ENCODE measurements around the gene ABR.
"Not testable (repeated sequence)": the region's sequence is repeated elsewhere in the genome, so short reads cannot be mapped to it uniquely, and the experiment has no call there.

ABR gene

DNA sequence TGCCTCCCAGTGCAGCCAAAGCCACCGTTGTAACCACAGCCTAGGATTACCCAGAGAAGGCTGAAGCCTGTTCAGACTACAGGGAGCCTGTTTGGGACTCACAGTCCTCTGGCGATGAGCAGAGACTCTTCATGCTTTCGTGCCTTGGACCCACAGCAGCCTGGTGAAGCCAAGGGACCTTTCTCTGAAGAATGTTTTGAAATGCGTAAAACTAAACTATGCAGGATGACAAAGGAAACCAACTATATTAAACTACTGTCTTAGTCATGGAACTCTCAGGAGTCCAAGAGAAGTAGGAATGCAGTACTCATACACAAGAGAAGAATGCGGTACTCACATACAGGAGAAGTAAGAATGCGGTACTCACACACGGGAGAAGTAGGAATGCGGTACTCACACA, 20.9 kb downstream of the ABR start:
- peaks cover 15% of the 10 kb centered on the region for H3K4me1 Mint-ChIP-seq
- H3K27me3 Mint-ChIP-seq = no peaks in the 10 kb centered on the region
- DNase-seq (ENCODE audit: low spot score in 2 of 2) = no peak
- H3K27ac Mint-ChIP-seq = no peak overlapping the region
- H3K4me3 Mint-ChIP-seq = no peak overlapping the region
- no peak for ATAC-seq (ENCODE audit: low read depth)
- H3K36me3 Mint-ChIP-seq = peaks cover 12% of the 10 kb centered on the region
- no peaks in the 10 kb centered on the region for H3K9me3 Mint-ChIP-seq

DNA sequence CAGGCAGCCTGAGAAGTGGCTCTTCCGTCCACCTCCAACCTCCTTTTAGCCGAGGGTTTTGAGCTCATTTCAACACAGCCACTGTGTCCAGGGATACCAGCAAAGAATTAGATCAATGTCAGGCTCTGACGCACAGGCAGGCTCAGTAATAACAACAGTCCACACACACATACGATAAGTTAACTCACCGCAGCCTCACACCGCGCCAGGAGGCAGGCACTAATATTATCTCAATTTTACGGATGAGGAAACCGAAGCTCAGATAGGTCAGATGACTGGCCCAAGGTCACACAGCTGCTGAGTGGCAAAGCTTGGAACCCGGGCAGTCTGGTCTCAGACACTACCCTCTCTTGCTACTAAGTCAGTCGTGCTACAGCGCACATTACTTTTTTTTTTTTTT, 22.9 kb downstream of the ABR start:
- H3K4me3 Mint-ChIP-seq = no peak overlapping the region
- peaks cover 12% of the 10 kb centered on the region for H3K36me3 Mint-ChIP-seq
- ATAC-seq (ENCODE audit: low read depth) (no peak), DNase-seq (ENCODE audit: low spot score in 2 of 2) (no peak)
- peaks cover 15% of the 10 kb centered on the region for H3K4me1 Mint-ChIP-seq
- no peak overlapping the region for H3K27ac Mint-ChIP-seq
- no peaks in the 10 kb centered on the region for H3K27me3 Mint-ChIP-seq
- no peaks in the 10 kb centered on the region for H3K9me3 Mint-ChIP-seq

DNA sequence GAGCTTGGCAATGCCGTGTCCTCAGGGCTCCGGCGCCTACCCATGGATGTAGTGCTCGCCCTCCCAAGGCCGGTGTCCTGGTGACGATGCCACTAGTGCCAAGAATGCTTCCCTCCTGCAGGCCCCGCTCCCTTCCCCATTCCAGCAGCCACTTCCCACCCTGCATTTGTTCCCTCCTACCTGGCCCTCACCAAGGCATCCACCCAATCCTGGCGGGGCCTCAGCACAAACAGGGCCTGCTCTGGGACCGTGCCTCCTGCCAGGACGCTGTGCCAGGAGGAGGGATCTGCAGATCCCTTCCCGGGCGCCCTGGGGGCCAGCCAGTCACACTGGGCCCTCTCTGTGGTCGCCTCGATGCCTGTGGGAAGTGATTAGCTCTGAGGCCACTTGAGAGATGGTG, 25.1 kb downstream of the ABR start:
- H3K9me3 Mint-ChIP-seq = no peaks in the 10 kb centered on the region
- ATAC-seq (ENCODE audit: low read depth) (no peak), DNase-seq (ENCODE audit: low spot score in 2 of 2) (no peak)
- H3K4me3 Mint-ChIP-seq = no peak overlapping the region
- no peaks in the 10 kb centered on the region for H3K27me3 Mint-ChIP-seq
- no peak overlapping the region for H3K27ac Mint-ChIP-seq
- H3K36me3 Mint-ChIP-seq = peaks cover 9% of the 10 kb centered on the region
- H3K4me1 Mint-ChIP-seq = peaks cover 12% of the 10 kb centered on the region

DNA sequence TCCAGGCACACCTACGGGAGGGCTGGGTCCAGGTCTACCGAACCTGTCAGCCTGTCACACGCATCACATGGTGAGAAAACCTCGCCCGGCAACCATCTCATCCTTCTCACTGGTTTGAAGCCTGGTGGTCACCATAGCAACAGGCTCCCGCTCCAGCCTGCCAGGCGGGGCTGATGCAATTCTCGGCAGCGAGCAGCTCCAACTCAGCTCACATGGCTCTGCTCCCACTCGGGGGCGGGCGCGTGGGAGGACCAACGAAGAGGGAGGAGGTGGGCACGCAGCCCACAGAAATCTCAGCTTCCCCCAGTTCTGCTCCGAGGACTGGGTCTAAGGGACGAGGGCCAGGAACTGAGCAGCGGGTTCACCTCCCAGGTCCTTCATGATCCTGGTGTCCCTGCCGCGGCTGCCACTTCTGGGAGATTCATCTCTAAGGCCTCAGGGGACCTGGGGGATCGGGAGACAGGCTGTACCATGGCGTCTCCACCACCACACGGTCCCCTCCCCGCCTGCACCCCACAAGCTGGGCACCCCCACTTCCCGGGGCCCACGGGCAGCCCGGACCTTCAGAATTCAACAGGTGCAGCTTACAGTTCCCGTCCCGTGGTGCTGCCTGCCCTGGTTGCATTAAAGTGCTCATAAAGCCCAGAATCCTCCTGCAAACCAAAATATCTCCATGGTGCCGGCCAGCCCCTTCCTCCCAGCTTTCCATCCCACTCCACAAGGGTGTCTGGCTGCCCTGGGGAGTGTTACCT, 25.8 kb downstream of the ABR start:
- peaks cover 6% of the 10 kb centered on the region for H3K4me1 Mint-ChIP-seq
- no peak overlapping the region for H3K4me3 Mint-ChIP-seq
- H3K27ac Mint-ChIP-seq = no peak overlapping the region
- H3K36me3 Mint-ChIP-seq = peaks cover 3% of the 10 kb centered on the region
- ATAC-seq (ENCODE audit: low read depth) (no peak), DNase-seq (ENCODE audit: low spot score in 2 of 2) (no peak)
- no peaks in the 10 kb centered on the region for H3K9me3 Mint-ChIP-seq
- no peaks in the 10 kb centered on the region for H3K27me3 Mint-ChIP-seq

- not testable (repeated sequence) for H3K27me3 Mint-ChIP-seq; H3K27ac Mint-ChIP-seq; H3K4me1 Mint-ChIP-seq; H3K9me3 Mint-ChIP-seq; H3K4me3 Mint-ChIP-seq; H3K36me3 Mint-ChIP-seq; DNase-seq (ENCODE audit: low spot score in 2 of 2); ATAC-seq (ENCODE audit: low read depth)
These were observed 27.2 kb downstream of the ABR start for GRCh38 chr17:1152582-1152981.

DNA sequence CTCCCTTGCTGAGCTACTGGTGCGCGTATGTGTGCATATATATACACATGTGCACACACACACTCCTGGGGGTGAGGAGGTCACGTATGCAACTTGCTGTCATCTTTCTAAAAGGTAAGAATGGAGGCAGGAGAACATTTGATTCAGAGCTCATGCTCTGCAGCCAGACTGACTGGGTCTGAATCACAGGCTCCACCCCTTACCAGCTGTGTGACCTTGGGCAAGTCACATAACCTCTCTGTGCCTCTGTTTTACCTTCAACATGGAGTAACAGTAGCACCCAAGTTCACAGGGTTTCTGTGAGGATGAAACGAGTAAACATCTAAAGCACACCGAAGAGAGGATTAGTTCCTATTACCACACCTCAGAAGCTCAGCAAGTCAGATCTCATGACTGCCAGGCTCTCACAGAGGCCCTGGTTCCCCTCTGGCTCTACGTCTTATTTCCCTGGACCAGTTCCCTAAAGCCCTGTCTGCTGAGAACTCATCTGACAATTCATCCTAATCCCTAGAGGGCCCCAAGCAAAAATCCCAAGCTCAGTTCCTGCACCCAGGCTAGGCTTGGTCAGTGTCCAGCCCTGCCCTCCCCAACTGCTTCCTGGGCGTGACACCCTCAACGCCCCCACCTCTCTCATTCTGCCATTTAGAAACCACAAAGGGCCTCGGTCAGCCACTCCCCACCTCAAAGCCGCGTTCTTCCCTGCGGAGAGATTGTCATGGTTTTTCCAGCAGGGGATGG, 28.7 kb downstream of the ABR start:
- DNase-seq (ENCODE audit: low spot score in 2 of 2) (no peak), ATAC-seq (ENCODE audit: low read depth) (no peak)
- Mint-ChIP-seq H3K27me3 (no peaks in the 10 kb centered on the region), H3K4me3 (no peak overlapping the region), H3K27ac (no peak overlapping the region), H3K36me3 (no peaks in the 10 kb centered on the region), H3K4me1 (peaks cover 10% of the 10 kb centered on the region), H3K9me3 (no peaks in the 10 kb centered on the region)

GRCh38 chr17:1149869-1150268, 29.9 kb downstream of the ABR start:
- Mint-ChIP-seq H3K27me3 (no peaks in the 10 kb centered on the region), H3K27ac (no peak overlapping the region), H3K36me3 (no peaks in the 10 kb centered on the region), H3K4me1 (peaks cover 7% of the 10 kb centered on the region), H3K4me3 (no peak overlapping the region), H3K9me3 (no peaks in the 10 kb centered on the region)
- DNase-seq (ENCODE audit: low spot score in 2 of 2) (no peak), ATAC-seq (ENCODE audit: low read depth) (no peak)

GRCh38 chr17:1147664-1148063, 32.1 kb downstream of the ABR start:
- no peaks in the 10 kb centered on the region for H3K9me3 Mint-ChIP-seq
- no peaks in the 10 kb centered on the region for H3K36me3 Mint-ChIP-seq
- ATAC-seq (ENCODE audit: low read depth) (no peak), DNase-seq (ENCODE audit: low spot score in 2 of 2) (no peak)
- H3K27me3 Mint-ChIP-seq = no peaks in the 10 kb centered on the region
- no peak overlapping the region for H3K4me3 Mint-ChIP-seq
- peaks cover 7% of the 10 kb centered on the region for H3K4me1 Mint-ChIP-seq
- H3K27ac Mint-ChIP-seq = no peak overlapping the region

- no peaks in the 10 kb centered on the region for H3K9me3 Mint-ChIP-seq
- no peaks in the 10 kb centered on the region for H3K36me3 Mint-ChIP-seq
- no peaks in the 10 kb centered on the region for H3K27me3 Mint-ChIP-seq
- no peak for DNase-seq (ENCODE audit: low spot score in 2 of 2)
- peak overlapping the region; percentile 54 for H3K27ac Mint-ChIP-seq
- ATAC-seq (ENCODE audit: low read depth) = no peak
- H3K4me1 Mint-ChIP-seq = peaks cover 7% of the 10 kb centered on the region
- H3K4me3 Mint-ChIP-seq = no peak overlapping the region
These were observed 33.1 kb downstream of the ABR start for GRCh38 chr17:1146561-1147265.

GRCh38 chr17:1145311-1145986, 34.3 kb downstream of the ABR start:
- Mint-ChIP-seq H3K4me1 (peaks cover 5% of the 10 kb centered on the region), H3K36me3 (no peaks in the 10 kb centered on the region), H3K27ac (no peak overlapping the region), H3K27me3 (no peaks in the 10 kb centered on the region), H3K9me3 (no peaks in the 10 kb centered on the region), H3K4me3 (no peak overlapping the region)
- DNase-seq (ENCODE audit: low spot score in 2 of 2) = no peak
- ATAC-seq (ENCODE audit: low read depth) = no peak

DNA sequence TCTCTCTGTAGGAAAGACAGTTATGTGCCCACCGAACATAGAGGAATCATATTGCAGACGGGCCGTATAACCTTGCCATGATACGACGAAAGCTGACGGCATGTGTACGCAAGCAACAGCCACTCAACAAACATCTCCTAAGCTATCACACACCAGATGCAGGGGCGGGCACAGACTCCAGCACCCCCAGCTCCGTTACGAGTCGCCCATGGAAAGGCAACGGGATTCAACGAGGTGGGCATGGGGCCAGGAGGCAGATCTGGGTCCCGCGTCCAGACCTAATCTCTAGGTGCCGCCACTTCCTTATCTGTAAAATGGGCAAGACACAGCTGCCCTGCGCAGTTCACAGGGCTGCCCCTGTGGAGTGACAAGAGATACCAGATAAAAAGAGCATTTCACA, 35.6 kb downstream of the ABR start:
- Mint-ChIP-seq H3K4me1 (peaks cover 8% of the 10 kb centered on the region), H3K27me3 (no peaks in the 10 kb centered on the region), H3K27ac (no peak overlapping the region), H3K36me3 (no peaks in the 10 kb centered on the region), H3K4me3 (no peak overlapping the region), H3K9me3 (no peaks in the 10 kb centered on the region)
- ATAC-seq (ENCODE audit: low read depth) (no peak), DNase-seq (ENCODE audit: low spot score in 2 of 2) (no peak)

DNA sequence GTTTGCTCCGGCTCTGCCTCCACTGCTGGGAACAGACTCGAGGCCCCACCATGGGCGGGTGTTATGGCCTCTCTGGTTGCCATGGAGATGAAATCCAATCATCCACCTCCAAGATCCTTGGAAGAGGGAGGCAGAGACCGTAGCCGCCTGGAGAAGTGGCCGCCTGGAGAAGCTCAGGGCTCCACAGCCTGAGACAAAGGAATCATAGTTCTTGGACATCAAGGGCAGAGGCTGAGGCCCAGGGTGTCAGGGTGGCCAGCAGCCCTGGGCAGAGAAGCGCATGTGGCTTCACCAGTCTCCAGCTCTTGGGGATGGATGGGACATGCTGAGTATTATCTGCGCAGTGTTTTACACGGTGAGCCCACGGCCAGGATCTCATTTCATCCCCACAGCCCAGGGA, 36.2 kb downstream of the ABR start:
- Mint-ChIP-seq H3K4me1 (peaks cover 8% of the 10 kb centered on the region), H3K27ac (no peak overlapping the region), H3K9me3 (no peaks in the 10 kb centered on the region), H3K4me3 (no peak overlapping the region), H3K36me3 (no peaks in the 10 kb centered on the region), H3K27me3 (no peaks in the 10 kb centered on the region)
- ATAC-seq (ENCODE audit: low read depth) = no peak
- no peak for DNase-seq (ENCODE audit: low spot score in 2 of 2)

GRCh38 chr17:1142561-1142971, 37.2 kb downstream of the ABR start:
- Mint-ChIP-seq H3K9me3 (no peaks in the 10 kb centered on the region), H3K36me3 (no peaks in the 10 kb centered on the region), H3K27ac (no peak overlapping the region), H3K27me3 (no peaks in the 10 kb centered on the region), H3K4me1 (peaks cover 8% of the 10 kb centered on the region), H3K4me3 (no peak overlapping the region)
- DNase-seq (ENCODE audit: low spot score in 2 of 2) (no peak), ATAC-seq (ENCODE audit: low read depth) (no peak)

GRCh38 chr17:1137465-1137894, 42.3 kb downstream of the ABR start:
- H3K9me3 Mint-ChIP-seq = no peaks in the 10 kb centered on the region
- peak overlapping the region; percentile 19 for H3K27ac Mint-ChIP-seq
- H3K36me3 Mint-ChIP-seq = no peaks in the 10 kb centered on the region
- peak overlapping the region; percentile 66 for H3K4me3 Mint-ChIP-seq
- ATAC-seq (ENCODE audit: low read depth) = peak; percentile 37
- peak in 1 of 2 donors; percentile 20 for DNase-seq (ENCODE audit: low spot score in 2 of 2)
- no peaks in the 10 kb centered on the region for H3K27me3 Mint-ChIP-seq
- peaks cover 8% of the 10 kb centered on the region for H3K4me1 Mint-ChIP-seq
